HG02884 (cell line): ENCODE data around the gene IRX4.

Source experiments
- ATAC-seq: cut with Tn5 transposase; IDR thresholded peaks from one replicate; pipeline ENCODE4 v1.9.1; 2021; ENCODE audit warnings: mild to moderate bottlenecking, moderate library complexity; ENCODE audit not compliant: unreplicated experiment

Gene IRX4

GRCh38 chr5:1892685-1893445 is 10.1 kb upstream of the IRX4 start:
- ATAC-seq, result no peak

GRCh38 chr5:1892211-1892610 is 9.5 kb upstream of the IRX4 start:
- ATAC-seq, result no peak

- ATAC-seq, result no peak
These were observed 8.7 kb upstream of the IRX4 start for GRCh38 chr5:1891391-1891790.

GRCh38 chr5:1890296-1890695 is 7.6 kb upstream of the IRX4 start:
- no peak for ATAC-seq

- no peak for ATAC-seq
These were observed 6.8 kb upstream of the IRX4 start for GRCh38 chr5:1889321-1890065.

GRCh38 chr5:1888541-1889251 is 6.0 kb upstream of the IRX4 start:
- ATAC-seq, result no peak

- ATAC-seq, result no peak
These were observed 5.0 kb upstream of the IRX4 start for GRCh38 chr5:1887588-1888360.

GRCh38 chr5:1886846-1887587 is 4.3 kb upstream of the IRX4 start:
- ATAC-seq, result no peak

- ATAC-seq, result no peak
These were observed 3.4 kb upstream of the IRX4 start for GRCh38 chr5:1885868-1886845.

GRCh38 chr5:1885404-1885755 is 2.7 kb upstream of the IRX4 start:
- no peak for ATAC-seq

GRCh38 chr5:1884678-1885403 is 2.1 kb upstream of the IRX4 start:
- ATAC-seq, result no peak

GRCh38 chr5:1883925-1884677 is 1.4 kb upstream of the IRX4 start:
- no peak for ATAC-seq

- ATAC-seq, result no peak
These were observed 597 bp upstream of the IRX4 start for GRCh38 chr5:1883120-1883924.

- no peak for ATAC-seq
These were observed 891 bp downstream of the IRX4 start for GRCh38 chr5:1881731-1882336.

GRCh38 chr5:1881098-1881572 is 1.6 kb downstream of the IRX4 start:
- ATAC-seq, result no peak

GRCh38 chr5:1880377-1881025 is 2.2 kb downstream of the IRX4 start:
- ATAC-seq, result no peak
